Tibial nerve (tissue), 4 donors: ENCODE measurements around the gene SNX9. TPM values are rescaled to one million over a fixed set of nuclear protein-coding genes. Genes with fewer than 3 reads are reported as not detected.

Source experiments
- DNase-seq, 2 donors: peaks; one replicate each; pipeline ENCODE4 v3.0.0-alpha.2; 2019; ENCODE audit warnings: low spot score in 2 of 2
- H3K27ac ChIP-seq, 4 donors: fragments of 200-600 bp; sonication (generic) in 3 of 4; one replicate each; pipeline ENCODE4 v1.5.1; 2017 to 2019; ENCODE audit warnings: mild to moderate bottlenecking in 1 of 4
- H3K27me3 ChIP-seq, 2 donors: fragments of 200-600 bp; sonication (generic) in 1 of 2; one replicate each; pipeline versions ENCODE4 v1.5.1 to v1.6.0; 2017 to 2019
- H3K36me3 ChIP-seq, 3 donors: fragments of 200-600 bp; sonication (generic); one replicate each; pipeline ENCODE4 v1.5.1; 2018 to 2019
- H3K4me1 ChIP-seq, 4 donors: fragments of 200-600 bp; sonication (generic) in 3 of 4; one replicate each; pipeline ENCODE4 v1.5.1; 2017 to 2019
- H3K4me3 ChIP-seq, 4 donors: fragments of 200-600 bp; sonication (generic) in 3 of 4; one replicate each; pipeline ENCODE4 v1.5.1; 2017 to 2019; ENCODE audit warnings: mild to moderate bottlenecking in 1 of 4, moderate library complexity in 1 of 4
- H3K9me3 ChIP-seq, 4 donors: fragments of 200-600 bp; sonication (generic) in 3 of 4; one replicate each; pipeline ENCODE4 v1.5.1; 2017 to 2019
- CTCF ChIP-seq, 5 experiments: fragments of 200-600 bp in 3 of 5; fragments of 450-650 bp in 2 of 5; sonication (generic) in 3 of 5; IDR thresholded peaks; one replicate each; pipeline ENCODE4 v1.5.1; 2016 to 2019; ENCODE audit warnings: antibody characterized with exemption in 5 of 5, mild to moderate bottlenecking in 3 of 5, moderate library complexity in 2 of 5
- EP300 ChIP-seq, 2 donors: sonication (generic); formaldehyde crosslinking; IDR thresholded peaks; one replicate each; pipeline ENCODE4 v1.6.1; 2017; ENCODE audit warnings: antibody characterized with exemption in 2 of 2, mild to moderate bottlenecking in 1 of 2
- POLR2A ChIP-seq, 2 donors: fragments of 450-650 bp; IDR thresholded peaks; one replicate each; pipeline ENCODE4 v1.6.1; 2017; ENCODE audit warnings: antibody characterized with exemption in 2 of 2, mild to moderate bottlenecking in 2 of 2, moderate library complexity in 2 of 2
- WGBS, 2 donors: methylation state at CpG; one replicate each; pipeline ENCODE4 v1.1.5; 2018; 5-methylcytosine and 5-hydroxymethylcytosine counted together
- total RNA-seq, 4 donors: library from RNA; depleted of rRNA; stranded (reverse); fragments of >200 nt; gene quantifications; one replicate each; pipeline ENCODE4 v1.1.0, GENCODE V29; 2016

SNX9 gene
- total RNA-seq, 4 donors from 2014 or later: 61.2 to 69.2 (median 63.9) TPM

DNA sequence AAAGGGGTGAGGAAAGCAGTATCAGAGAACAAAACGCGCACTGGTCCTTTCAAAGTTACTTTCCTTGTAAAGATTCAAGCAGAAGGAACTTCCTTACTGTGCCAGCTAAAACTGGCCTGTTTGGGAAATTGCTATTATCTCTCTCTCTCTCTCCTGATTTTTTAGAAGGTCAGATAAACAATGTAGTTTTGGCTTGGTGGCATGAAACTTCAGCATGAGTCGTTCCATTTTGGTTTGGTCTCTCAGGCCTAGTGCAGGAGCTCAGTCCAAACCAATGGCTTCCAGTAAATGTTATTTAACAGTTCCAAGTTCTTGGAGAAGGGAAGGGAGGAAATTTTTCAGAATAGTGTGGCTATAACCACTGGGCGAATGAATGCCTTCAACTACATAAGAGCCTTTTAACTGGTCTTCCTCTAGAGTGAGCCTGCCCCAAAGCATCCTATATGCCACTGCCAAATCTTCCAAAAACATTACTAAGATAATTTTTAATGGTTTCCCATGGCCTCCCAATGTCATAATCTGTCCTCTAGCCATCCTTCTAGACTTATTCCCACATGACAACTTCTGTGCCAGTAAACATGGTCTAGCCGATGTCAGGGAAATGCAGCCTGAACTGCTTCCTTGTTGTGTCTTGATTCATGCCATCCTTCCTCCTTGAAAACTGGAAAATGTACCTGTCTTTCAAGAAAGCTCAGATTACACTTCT lies 9.1 kb upstream of the SNX9 start:
- no peaks in the 10 kb centered on the region for H3K27me3 ChIP-seq
- peaks cover 0 to 27% (median 23%) of the 10 kb centered on the region in 4 donors for H3K4me1 ChIP-seq
- DNase-seq: no peak
- H3K27ac ChIP-seq: peak overlapping the region in 3 of 4 donors; percentile 53 to 86 (median 80)
- no peaks in the 10 kb centered on the region for H3K36me3 ChIP-seq
- 43 to 48% methylated on average over 5 of the region's 5 CpGs for WGBS, 2 donors
- peaks cover 0 to 4% (median 0%) of the 10 kb centered on the region in 4 donors for H3K9me3 ChIP-seq
- TF ChIP-seq CTCF (IDR thresholded peaks at IDR 0.05) (no peak), POLR2A (IDR thresholded peaks at IDR 0.05) (no peak), EP300 (IDR thresholded peaks at IDR 0.05) (peak in 1 of 2 donors; percentile 74)
- no peak overlapping the region for H3K4me3 ChIP-seq

DNA sequence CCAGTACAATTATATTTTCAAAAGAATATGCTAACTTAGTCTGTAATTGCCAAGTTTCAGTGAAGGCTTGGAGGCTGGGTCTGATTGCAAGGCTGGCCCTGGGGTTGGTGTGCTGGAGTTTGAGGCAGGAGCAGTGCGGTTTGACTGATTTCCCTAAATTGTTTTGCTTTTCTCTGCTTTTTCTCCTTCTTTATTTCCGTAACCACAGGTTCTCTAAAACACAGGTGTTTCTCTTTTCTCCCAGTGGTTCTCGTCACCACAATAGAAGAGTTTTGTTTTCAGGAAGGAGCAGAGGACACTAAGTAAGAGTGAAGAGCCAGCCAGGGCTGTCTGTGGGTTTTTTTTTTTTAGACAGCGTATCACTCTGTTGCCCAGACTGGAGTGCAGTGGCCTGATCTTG lies 8.2 kb upstream of the SNX9 start:
- H3K27ac ChIP-seq: peak overlapping the region in 2 of 4 donors; percentile 80 to 86
- TF ChIP-seq POLR2A (IDR thresholded peaks at IDR 0.05) (no peak), EP300 (IDR thresholded peaks at IDR 0.05) (no peak), CTCF (IDR thresholded peaks at IDR 0.05) (no peak)

DNA sequence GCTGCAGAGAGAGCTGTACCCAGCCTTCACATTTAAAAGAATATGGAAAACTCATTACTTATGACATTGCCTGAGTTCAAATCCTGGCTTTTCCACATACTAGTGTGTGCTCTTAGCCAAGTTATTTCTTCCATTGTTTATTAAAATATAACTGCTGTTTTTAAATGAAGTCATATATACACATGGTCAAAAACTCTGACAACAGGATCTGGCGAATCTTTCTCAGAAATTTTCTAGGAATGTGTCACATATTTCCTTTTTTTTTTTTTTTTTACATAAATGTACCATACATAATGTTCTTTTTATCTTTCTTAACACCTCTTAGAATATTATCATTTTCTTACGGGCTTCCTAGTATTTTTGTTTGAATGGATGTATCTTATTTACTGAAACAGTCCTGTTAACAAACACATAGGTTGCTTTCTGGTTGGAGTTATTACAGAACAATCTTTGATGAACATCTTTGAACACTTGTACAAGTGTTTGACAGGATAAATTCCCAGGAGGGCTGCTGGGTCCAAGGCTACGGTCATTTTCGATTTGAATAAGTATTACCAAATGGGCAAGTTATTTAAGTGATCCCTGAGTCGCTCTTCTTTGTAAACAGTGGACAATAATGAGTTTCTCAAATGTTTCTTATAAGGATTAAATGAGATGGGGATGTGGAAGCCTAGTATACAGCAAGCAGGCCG lies 1.6 kb upstream of the SNX9 start:
- no peaks in the 10 kb centered on the region for H3K36me3 ChIP-seq
- peaks cover 0 to 24% (median 9%) of the 10 kb centered on the region in 4 donors for H3K4me1 ChIP-seq
- no peak overlapping the region for H3K4me3 ChIP-seq
- peak overlapping the region in 1 of 4 donors; percentile 98 for H3K27ac ChIP-seq
- TF ChIP-seq CTCF (IDR thresholded peaks at IDR 0.05): no peak
- no peak for TF ChIP-seq POLR2A (IDR thresholded peaks at IDR 0.05)
- no peak for TF ChIP-seq EP300 (IDR thresholded peaks at IDR 0.05)
- H3K27me3 ChIP-seq: no peaks in the 10 kb centered on the region
- H3K9me3 ChIP-seq: no peaks in the 10 kb centered on the region
- WGBS, 2 donors: 62 to 67% methylated on average over 6 of the region's 6 CpGs
- DNase-seq: no peak

More for the DNA sequence above, 8.2 kb upstream of the SNX9 start:
- Histone ChIP-seq H3K4me1 (peaks cover 0 to 27% (median 23%) of the 10 kb centered on the region in 4 donors), H3K27me3 (no peaks in the 10 kb centered on the region), H3K4me3 (no peak overlapping the region), H3K9me3 (no peaks in the 10 kb centered on the region), H3K36me3 (no peaks in the 10 kb centered on the region)
- 73 to 78% methylated on average over 4 of the region's 4 CpGs for WGBS, 2 donors
- no peak for DNase-seq

- Histone ChIP-seq H3K36me3 (no peaks in the 10 kb centered on the region), H3K27me3 (no peaks in the 10 kb centered on the region), H3K4me3 (peak overlapping the region; percentile 45 to 97 (median 79)), H3K9me3 (no peaks in the 10 kb centered on the region), H3K27ac (peak overlapping the region; percentile 77 to 98 (median 98)), H3K4me1 (peaks cover 0 to 24% (median 9%) of the 10 kb centered on the region in 4 donors)
- no peak for DNase-seq
- 16 to 21% methylated on average over 16 to 17 of the region's 53 CpGs for WGBS, 2 donors
- TF ChIP-seq EP300 (IDR thresholded peaks at IDR 0.05): no peak
- TF ChIP-seq CTCF (IDR thresholded peaks at IDR 0.05): no peak
- TF ChIP-seq POLR2A (IDR thresholded peaks at IDR 0.05): no peak
Measured at GRCh38 chr6:157822245-157823000, 623 bp upstream of the SNX9 start.
